HepG2 (cell line): ENCODE data around the gene CCM2. TPM values are rescaled to one million over a fixed set of nuclear protein-coding genes. Genes with fewer than 3 reads are reported as not detected.

Experiments used
- BCLAF1 ChIP-seq: fragments of 450-650 bp; IDR thresholded peaks from 2 replicates; pipeline ENCODE4 v1.6.1; 2017; ENCODE audit warnings: mild to moderate bottlenecking
- CREBL2 ChIP-seq: sonication (generic); formaldehyde crosslinking; IDR thresholded peaks from 2 replicates; pipeline ENCODE4 v1.8.1; 2023; ENCODE audit warnings: missing genetic modification reagents, mild to moderate bottlenecking, borderline replicate concordance
- MLLT10 ChIP-seq: sonication (generic); formaldehyde crosslinking; IDR thresholded peaks from 2 replicates; pipeline ENCODE4 v1.4.0; 2020; ENCODE audit warnings: missing genetic modification reagents
- MXD4 ChIP-seq: IDR thresholded peaks from 2 replicates; pipeline ENCODE4 v1.6.1; 2016; ENCODE audit warnings: mild to moderate bottlenecking, missing biosample characterization, missing genetic modification reagents
- PAXIP1 ChIP-seq: sonication (generic); formaldehyde crosslinking; conservative IDR thresholded peaks from 2 replicates; pipeline ENCODE4 v1.4.0; 2020; ENCODE audit warnings: mild to moderate bottlenecking, missing genetic modification reagents, moderate library complexity
- PRMT3 ChIP-seq: sonication (generic); formaldehyde crosslinking; IDR thresholded peaks from 2 replicates; pipeline ENCODE4 v1.8.1; 2022; ENCODE audit warnings: low read depth, mild to moderate bottlenecking, moderate library complexity, missing genetic modification reagents, borderline replicate concordance
- SP5 ChIP-seq: IDR thresholded peaks from 2 replicates; pipeline ENCODE4 v1.6.1; 2016; ENCODE audit warnings: low read depth, borderline replicate concordance
- TCF7 ChIP-seq: sonication (generic); IDR thresholded peaks from 2 replicates; pipeline ENCODE4 v1.6.1; 2016; ENCODE audit warnings: antibody characterized with exemption, low read depth
- ZBTB44 ChIP-seq: sonication (generic); formaldehyde crosslinking; IDR thresholded peaks from 2 replicates; pipeline ENCODE4 v1.4.0; 2020; ENCODE audit warnings: missing genetic modification reagents
- ZMYM4 ChIP-seq: sonication (generic); formaldehyde crosslinking; IDR thresholded peaks from 2 replicates; pipeline ENCODE4 v1.8.1; 2023; ENCODE audit warnings: mild to moderate bottlenecking, missing genetic modification reagents
- ZNF282 ChIP-seq: fragments of 450-650 bp; IDR thresholded peaks from 2 replicates; pipeline ENCODE4 v1.6.1; 2018; ENCODE audit not compliant: partially characterized antibody
- ZNF3 ChIP-seq: IDR thresholded peaks from 2 replicates; pipeline ENCODE4 v1.7.0; 2017; ENCODE audit warnings: inconsistent platforms
- ZNF33B ChIP-seq: sonication (generic); formaldehyde crosslinking; IDR thresholded peaks from 2 replicates; pipeline ENCODE4 v1.5.1; 2020; ENCODE audit warnings: mild to moderate bottlenecking, missing genetic modification reagents
- ZNF576 ChIP-seq: sonication (generic); formaldehyde crosslinking; IDR thresholded peaks from 2 replicates; pipeline ENCODE4 v1.4.0; 2020; ENCODE audit warnings: mild to moderate bottlenecking, missing genetic modification reagents
- ZSCAN12 ChIP-seq: sonication (generic); formaldehyde crosslinking; IDR thresholded peaks from 2 replicates; pipeline ENCODE4 v1.9.0; 2021; ENCODE audit warnings: mild to moderate bottlenecking, missing genetic modification reagents
- ZSCAN9 ChIP-seq: IDR thresholded peaks from 2 replicates; pipeline ENCODE4 v1.6.1; 2016; ENCODE audit warnings: borderline replicate concordance
- polyA plus RNA-seq, 8 experiments: library from polyadenylated mRNA; depleted of rRNA in 3 of 8; stranded (reverse) in 7 of 8; unstranded in 1 of 8; fragments of >200 nt; fragmentation: Illumina TruSeq in 4 of 8; extraction: Trizol in 4 of 8; gene quantifications; 2 replicates each; pipeline versions ENCODE4 v1.2.1 to v1.2.3, GENCODE V29; 2011 to 2016; ENCODE audit warnings: low read depth in 4 of 8, missing spikeins in 1 of 8, mixed read lengths in 1 of 8; ENCODE audit not compliant: insufficient read depth in 1 of 8
- total RNA-seq, 5 experiments: library from RNA; depleted of rRNA; stranded (reverse); fragments of >200 nt; fragmentation: Illumina TruSeq; extraction: Trizol; gene quantifications; 2 replicates each; pipeline ENCODE4 v1.2.3, GENCODE V29; 2016; ENCODE audit warnings: low read depth in 1 of 5
- TF ChIP-seq, protein P1 (sequence below): sonication (generic); formaldehyde crosslinking; IDR thresholded peaks from 2 replicates; pipeline ENCODE4 v1.4.0; 2020; ENCODE audit warnings: missing genetic modification reagents, mild to moderate bottlenecking, borderline replicate concordance
- TF ChIP-seq, protein P2 (sequence below): IDR thresholded peaks from 2 replicates; pipeline ENCODE4 v1.6.1; 2016; ENCODE audit warnings: mild to moderate bottlenecking, missing biosample characterization, missing genetic modification reagents

The CCM2 gene
- total and polyA plus RNA-seq, 2 of the 13 experiments (the other 11 are each of a cell fraction or from before 2014, with no cell fraction given): 13.7 to 15.8 TPM

DNA sequence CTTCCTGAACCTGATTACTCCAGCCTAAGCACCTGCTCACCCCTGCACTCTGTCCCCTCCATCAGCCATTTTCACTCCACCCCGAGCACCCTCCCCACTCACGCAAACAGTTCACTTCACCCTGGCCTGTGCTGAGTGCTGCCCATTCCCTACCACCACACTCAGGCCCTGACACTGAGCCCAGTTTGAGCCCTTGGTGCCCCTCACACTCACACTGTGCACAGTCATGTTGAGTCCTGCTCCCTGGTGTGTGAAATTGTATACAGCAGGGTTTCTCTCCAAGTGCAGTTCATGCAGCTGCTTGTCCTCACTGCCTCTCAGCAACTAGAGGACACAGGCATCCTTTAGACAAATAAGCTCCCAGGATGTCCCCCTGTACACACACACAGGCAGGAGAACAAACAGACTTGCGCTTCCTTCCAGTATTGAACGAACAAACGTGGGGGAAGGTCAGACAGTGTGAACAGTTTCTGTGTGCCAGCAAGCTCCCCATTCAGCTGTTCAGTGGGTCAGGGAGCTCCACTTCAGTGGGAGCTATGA is 28.0 kb upstream of the CCM2 start (continued):
- TF ChIP-seq, protein P1, sequence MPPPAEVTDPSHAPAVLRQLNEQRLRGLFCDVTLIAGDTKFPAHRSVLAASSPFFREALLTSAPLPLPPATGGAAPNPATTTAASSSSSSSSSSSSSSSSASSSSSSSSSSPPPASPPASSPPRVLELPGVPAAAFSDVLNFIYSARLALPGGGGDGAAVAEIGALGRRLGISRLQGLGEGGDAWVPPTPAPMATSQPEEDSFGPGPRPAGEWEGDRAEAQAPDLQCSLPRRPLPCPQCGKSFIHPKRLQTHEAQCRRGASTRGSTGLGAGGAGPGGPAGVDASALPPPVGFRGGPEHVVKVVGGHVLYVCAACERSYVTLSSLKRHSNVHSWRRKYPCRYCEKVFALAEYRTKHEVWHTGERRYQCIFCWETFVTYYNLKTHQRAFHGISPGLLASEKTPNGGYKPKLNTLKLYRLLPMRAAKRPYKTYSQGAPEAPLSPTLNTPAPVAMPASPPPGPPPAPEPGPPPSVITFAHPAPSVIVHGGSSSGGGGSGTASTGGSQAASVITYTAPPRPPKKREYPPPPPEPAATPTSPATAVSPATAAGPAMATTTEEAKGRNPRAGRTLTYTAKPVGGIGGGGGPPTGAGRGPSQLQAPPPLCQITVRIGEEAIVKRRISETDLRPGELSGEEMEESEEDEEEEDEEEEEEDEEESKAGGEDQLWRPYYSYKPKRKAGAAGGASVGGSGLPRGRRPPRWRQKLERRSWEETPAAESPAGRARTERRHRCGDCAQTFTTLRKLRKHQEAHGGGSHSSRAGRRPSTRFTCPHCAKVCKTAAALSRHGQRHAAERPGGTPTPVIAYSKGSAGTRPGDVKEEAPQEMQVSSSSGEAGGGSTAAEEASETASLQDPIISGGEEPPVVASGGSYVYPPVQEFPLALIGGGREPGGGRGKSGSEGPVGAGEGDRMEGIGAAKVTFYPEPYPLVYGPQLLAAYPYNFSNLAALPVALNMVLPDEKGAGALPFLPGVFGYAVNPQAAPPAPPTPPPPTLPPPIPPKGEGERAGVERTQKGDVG: no peak
- TF ChIP-seq ZNF576 (CRISPR knock-in tag) (no peak), ZMYM4 (0 out of 2 replicates have a peak, but pooled peaks have one; percentile 44), ZSCAN9 (0 out of 2 replicates have a peak, but pooled peaks have one; percentile 30), MXD4 (CRISPR knock-in tag) (no peak), MLLT10 (CRISPR knock-in tag) (no peak), ZNF3 (CRISPR knock-in tag) (no peak), ZNF33B (CRISPR knock-in tag) (no peak), CREBL2 (CRISPR knock-in tag) (no peak), TCF7 (no peak), ZBTB44 (no peak), BCLAF1 (no peak), PRMT3 (no peak), PAXIP1 (CRISPR knock-in tag) (peak; percentile 90), SP5 (CRISPR knock-in tag) (no peak), ZSCAN12 (CRISPR knock-in tag) (no peak), ZNF282 (no peak)
- TF ChIP-seq, protein P2, sequence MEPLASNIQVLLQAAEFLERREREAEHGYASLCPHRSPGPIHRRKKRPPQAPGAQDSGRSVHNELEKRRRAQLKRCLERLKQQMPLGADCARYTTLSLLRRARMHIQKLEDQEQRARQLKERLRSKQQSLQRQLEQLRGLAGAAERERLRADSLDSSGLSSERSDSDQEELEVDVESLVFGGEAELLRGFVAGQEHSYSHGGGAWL: no peak
